Measurements from ENCODE around the gene CENATAC.
A peak's percentile ranks its signal among the peaks of the same experiment; 100 is the strongest.
"Not testable (repeated sequence)": the region's sequence is repeated elsewhere in the genome, so short reads cannot be mapped to it uniquely, and the experiment has no call there.

CENATAC gene

GRCh38 chr11:119027561-119028345, 29.8 kb downstream of the CENATAC start:
- DNase-seq = no peak

GRCh38 chr11:119028346-119029068, 30.6 kb downstream of the CENATAC start:
- no peak for DNase-seq

- no peak for DNase-seq
Measured at GRCh38 chr11:119029069-119029339, 31.1 kb downstream of the CENATAC start.

- DNase-seq = no peak
Measured at GRCh38 chr11:119029340-119030028, 31.5 kb downstream of the CENATAC start.

GRCh38 chr11:119030029-119030328, 32.0 kb downstream of the CENATAC start:
- no peak for DNase-seq

GRCh38 chr11:119030329-119031047, 32.5 kb downstream of the CENATAC start, which contains the start of gene SLC37A4:
SLC37A4 (minus strand) TSS chr11:119030877.
- DNase-seq = peak; percentile 86

- DNase-seq = no peak
Measured at GRCh38 chr11:119031912-119032280, 34.0 kb downstream of the CENATAC start.

GRCh38 chr11:119033421-119033820, 35.5 kb downstream of the CENATAC start:
- not testable (repeated sequence) for DNase-seq

GRCh38 chr11:119034813-119035212, 36.9 kb downstream of the CENATAC start:
- no peak for DNase-seq

- DNase-seq = no peak
Measured at GRCh38 chr11:119038884-119039283, 40.9 kb downstream of the CENATAC start.

GRCh38 chr11:119039471-119039870, 41.5 kb downstream of the CENATAC start:
- DNase-seq = not testable (repeated sequence)

- no peak for DNase-seq
Measured at GRCh38 chr11:119041821-119042514, 44.0 kb downstream of the CENATAC start.

GRCh38 chr11:119042927-119043326, 45.0 kb downstream of the CENATAC start:
- no peak for DNase-seq

- no peak for DNase-seq
Measured at GRCh38 chr11:119044708-119045107, 46.8 kb downstream of the CENATAC start.

GRCh38 chr11:119046489-119046888, 48.6 kb downstream of the CENATAC start:
- no peak for DNase-seq

GRCh38 chr11:119047205-119047604, 49.3 kb downstream of the CENATAC start:
- DNase-seq = no peak

- DNase-seq = no peak
Measured at GRCh38 chr11:119048644-119049043, 50.7 kb downstream of the CENATAC start.

- no peak for DNase-seq
Measured at GRCh38 chr11:119049081-119049480, 51.1 kb downstream of the CENATAC start.

- DNase-seq = no peak
Measured at GRCh38 chr11:119051440-119052162, 53.7 kb downstream of the CENATAC start.

- DNase-seq = no peak
Measured at GRCh38 chr11:119052163-119052814, 54.4 kb downstream of the CENATAC start.

GRCh38 chr11:119054418-119054817, 56.5 kb downstream of the CENATAC start:
- DNase-seq = no peak

GRCh38 chr11:119055901-119056300, 58.0 kb downstream of the CENATAC start:
- no peak for DNase-seq

Data from T1000 (cell line).